SK-N-MC (cell line): ENCODE results near the gene ZNF516.
A peak's percentile ranks its signal among the peaks of the same experiment; 100 is the strongest.

ENCODE experiments used
- DNase-seq: peaks from one replicate; pipeline ENCODE4 v3.0.0-alpha.2; 2011; ENCODE audit warnings: low read depth, low spot score
- H3K27ac ChIP-seq: fragments of 200-600 bp; sonication (generic); 2 replicates; pipeline ENCODE4 v1.5.1; 2016; ENCODE audit warnings: mixed run types
- H3K36me3 ChIP-seq: fragments of 200-600 bp; sonication (generic); 2 replicates; pipeline ENCODE4 v1.6.1; 2017; ENCODE audit warnings: antibody characterized with exemption, low read length, mixed read lengths; ENCODE audit not compliant: insufficient read depth
- H3K4me3 ChIP-seq: fragments of 200-600 bp; sonication (generic); 2 replicates; pipeline ENCODE4 v1.5.1; 2016
- H3K9ac ChIP-seq: fragments of 200-600 bp; sonication (generic); 2 replicates; pipeline ENCODE4 v1.8.0; 2017; ENCODE audit warnings: mixed run types, mixed read lengths; ENCODE audit not compliant: insufficient read length
- H3K9me3 ChIP-seq: fragments of 200-600 bp; sonication (generic); 2 replicates; pipeline ENCODE4 v1.6.1; 2017; ENCODE audit warnings: low read depth, mild to moderate bottlenecking, antibody characterized with exemption, low read length, moderate library complexity, mixed read lengths
- EZH2 ChIP-seq: fragments of 200-600 bp; sonication (generic); IDR thresholded peaks from one replicate; pipeline ENCODE4 v1.6.1; 2017; ENCODE audit warnings: antibody characterized with exemption
- FOXP2 ChIP-seq: optimal IDR thresholded peaks from 2 replicates; pipeline ENCODE3; 2011; ENCODE audit warnings: mild to moderate bottlenecking, moderate library complexity; ENCODE audit not compliant: insufficient read depth; ENCODE audit errors: extremely low read length, control extremely low read depth
- POLR2AphosphoS5 ChIP-seq: IDR thresholded peaks from 2 replicates; pipeline ENCODE4 v1.6.1; 2012; ENCODE audit warnings: mild to moderate bottlenecking, low read depth, low read length, borderline replicate concordance

The ZNF516 gene

GRCh38 chr18:76484749-76485387 lies 10.2 kb downstream of the ZNF516 start:
- no peaks in the 10 kb centered on the region; the same call in 1 of the 2 replicates for H3K36me3 ChIP-seq
- H3K4me3 ChIP-seq: no peak overlapping the region
- H3K9ac ChIP-seq: no peak overlapping the region
- H3K9me3 ChIP-seq: no peaks in the 10 kb centered on the region
- DNase-seq: no peak
- TF ChIP-seq FOXP2 (no peak), EZH2 (no peak), POLR2AphosphoS5 (no peak)
- no peak overlapping the region for H3K27ac ChIP-seq

- Histone ChIP-seq H3K4me3 (no peak overlapping the region), H3K9ac (no peak overlapping the region), H3K27ac (no peak overlapping the region), H3K9me3 (no peaks in the 10 kb centered on the region), H3K36me3 (no peaks in the 10 kb centered on the region; the same call in 1 of the 2 replicates)
- DNase-seq: no peak
- TF ChIP-seq POLR2AphosphoS5: no peak
Measured at GRCh38 chr18:76483780-76484179, 11.3 kb downstream of the ZNF516 start.

- DNase-seq: no peak
- no peak for TF ChIP-seq FOXP2
- TF ChIP-seq POLR2AphosphoS5: no peak
- TF ChIP-seq EZH2: no peak
- no peaks in the 10 kb centered on the region for H3K9me3 ChIP-seq
- H3K36me3 ChIP-seq: no peaks in the 10 kb centered on the region; the same call in 1 of the 2 replicates
- no peak overlapping the region for H3K4me3 ChIP-seq
- no peak overlapping the region for H3K27ac ChIP-seq
- H3K9ac ChIP-seq: no peak overlapping the region
Measured at GRCh38 chr18:76482971-76483691, 11.9 kb downstream of the ZNF516 start.

- no peaks in the 10 kb centered on the region; the same call in 1 of the 2 replicates for H3K36me3 ChIP-seq
- H3K9ac ChIP-seq: no peak overlapping the region
- no peak overlapping the region for H3K27ac ChIP-seq
- no peaks in the 10 kb centered on the region for H3K9me3 ChIP-seq
- DNase-seq: no peak
- no peak overlapping the region for H3K4me3 ChIP-seq
- no peak for TF ChIP-seq POLR2AphosphoS5
- TF ChIP-seq EZH2: no peak
- TF ChIP-seq FOXP2: no peak
Measured at GRCh38 chr18:76482267-76482666, 12.8 kb downstream of the ZNF516 start.

GRCh38 chr18:76480913-76481312 lies 14.1 kb downstream of the ZNF516 start:
- DNase-seq: no peak
- H3K9me3 ChIP-seq: no peaks in the 10 kb centered on the region
- no peak overlapping the region for H3K4me3 ChIP-seq
- TF ChIP-seq POLR2AphosphoS5 (no peak), FOXP2 (no peak), EZH2 (no peak)
- H3K9ac ChIP-seq: no peak overlapping the region
- no peaks in the 10 kb centered on the region; the same call in 1 of the 2 replicates for H3K36me3 ChIP-seq
- no peak overlapping the region for H3K27ac ChIP-seq

- Histone ChIP-seq H3K9ac (no peak overlapping the region), H3K27ac (peak overlapping the region; percentile 25; the same call in 1 of the 2 replicates), H3K9me3 (no peaks in the 10 kb centered on the region), H3K4me3 (no peak overlapping the region), H3K36me3 (no peaks in the 10 kb centered on the region; the same call in 1 of the 2 replicates)
- no peak for DNase-seq
- TF ChIP-seq FOXP2 (no peak), POLR2AphosphoS5 (no peak), EZH2 (no peak)
Measured at GRCh38 chr18:76479351-76480238, 15.4 kb downstream of the ZNF516 start.

- no peaks in the 10 kb centered on the region; the same call in 1 of the 2 replicates for H3K36me3 ChIP-seq
- no peak for DNase-seq
- H3K4me3 ChIP-seq: peak overlapping the region; percentile 62
- TF ChIP-seq POLR2AphosphoS5 (no peak), FOXP2 (no peak), EZH2 (no peak)
- peak overlapping the region; percentile 79 for H3K27ac ChIP-seq
- H3K9me3 ChIP-seq: no peaks in the 10 kb centered on the region
- H3K9ac ChIP-seq: peak overlapping the region; percentile 14
Measured at GRCh38 chr18:76476665-76477561, 18.1 kb downstream of the ZNF516 start.
